ENCODE data around the gene LSM6. TPM values are rescaled to one million over a fixed set of nuclear protein-coding genes. Genes with fewer than 3 reads are reported as not detected.

The LSM6 gene
- polyA plus RNA-seq (ENCODE audit: insufficient read length) = 31.1 TPM

DNA sequence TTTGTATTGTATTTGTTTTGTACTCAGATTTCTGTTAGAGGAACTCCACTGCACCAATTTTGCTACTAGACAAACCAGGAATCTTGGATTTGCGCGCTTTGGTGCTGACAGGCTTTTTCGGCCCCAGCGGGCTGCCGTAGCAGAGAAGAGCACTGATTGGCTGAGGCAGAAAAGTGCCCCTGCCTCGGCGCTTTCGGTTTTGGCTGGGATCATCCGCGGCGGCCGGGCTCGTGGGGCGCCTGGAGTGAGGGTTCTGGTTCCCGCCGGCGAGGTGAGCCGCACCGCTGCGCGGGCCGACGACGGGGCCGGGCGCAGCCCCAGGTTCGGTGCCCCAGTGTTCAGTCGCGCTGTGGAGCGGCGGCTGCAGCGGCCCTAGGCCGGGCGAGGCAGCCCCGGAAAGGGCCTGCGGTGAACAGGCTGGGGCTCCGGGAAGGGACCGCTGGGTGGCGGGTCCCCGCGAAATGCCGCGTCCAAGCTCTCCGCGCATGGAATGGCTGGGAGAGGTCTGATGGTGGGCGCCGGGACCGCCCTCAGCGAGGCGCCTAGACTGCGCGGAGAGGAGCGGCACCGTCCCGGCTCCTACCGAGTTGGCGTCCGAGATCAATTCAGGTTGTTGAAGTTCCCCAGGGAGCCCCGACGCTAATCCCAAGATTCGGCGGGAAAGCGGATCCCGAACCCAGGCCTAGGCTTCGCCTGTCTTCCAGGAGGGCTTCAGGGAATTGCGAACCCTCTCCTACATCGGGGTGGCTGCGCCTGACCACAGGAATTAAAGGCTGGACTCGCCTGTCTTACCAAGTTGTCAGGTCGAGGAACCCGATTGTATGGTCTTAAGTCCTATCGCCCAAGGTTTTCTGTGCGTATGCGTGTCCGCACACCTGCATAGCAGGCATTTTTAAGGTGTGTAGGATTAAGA lies at the start of gene LSM6:
TSS of gene LSM6 (plus strand) at position 178 of the 913 bp plus-strand sequence. CDS start 7,204 bp downstream, outside the sequence.
- DNase-seq (ENCODE audit: low read depth) = peak; percentile 68

- DNase-seq (ENCODE audit: low read depth) = no peak
Observed at GRCh38 chr4:146132445-146132844, 43.1 kb upstream of the LSM6 start.

DNA sequence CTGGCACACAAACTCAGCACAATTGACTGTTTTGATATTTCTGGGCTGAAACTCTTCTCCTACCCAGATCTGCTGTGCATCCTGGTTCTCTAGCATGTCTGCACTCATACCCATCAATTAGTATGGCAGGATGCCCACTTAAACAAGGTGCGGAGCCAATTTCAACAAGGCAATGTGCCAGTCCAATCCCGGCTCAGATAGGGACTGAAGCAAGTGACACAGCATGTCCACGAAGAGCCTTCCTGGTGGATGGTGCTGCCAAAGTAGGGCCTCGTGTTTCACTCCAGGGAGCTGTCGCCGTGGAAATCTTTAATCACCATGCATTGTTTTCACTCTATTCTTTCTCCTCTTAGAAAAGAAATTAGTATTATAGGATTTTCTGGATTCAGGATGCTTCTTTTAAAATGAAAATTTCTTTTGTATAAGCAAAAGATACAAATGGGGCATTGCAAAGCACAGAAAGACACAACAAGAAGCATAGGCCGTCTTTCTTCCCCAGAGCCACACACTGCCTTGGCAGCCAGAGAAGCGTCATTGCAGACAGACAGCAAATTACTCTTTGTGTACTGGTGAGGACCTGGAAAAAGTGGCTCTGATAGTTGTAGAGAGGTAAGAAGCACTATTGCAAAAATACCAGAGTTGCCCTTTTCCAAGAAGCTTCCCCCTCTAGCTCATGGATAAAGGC lies 40.6 kb upstream of the LSM6 start:
- no peak for DNase-seq (ENCODE audit: low read depth)

- no peak for DNase-seq (ENCODE audit: low read depth)
Observed at GRCh38 chr4:146135941-146136340, 39.6 kb upstream of the LSM6 start.

DNA sequence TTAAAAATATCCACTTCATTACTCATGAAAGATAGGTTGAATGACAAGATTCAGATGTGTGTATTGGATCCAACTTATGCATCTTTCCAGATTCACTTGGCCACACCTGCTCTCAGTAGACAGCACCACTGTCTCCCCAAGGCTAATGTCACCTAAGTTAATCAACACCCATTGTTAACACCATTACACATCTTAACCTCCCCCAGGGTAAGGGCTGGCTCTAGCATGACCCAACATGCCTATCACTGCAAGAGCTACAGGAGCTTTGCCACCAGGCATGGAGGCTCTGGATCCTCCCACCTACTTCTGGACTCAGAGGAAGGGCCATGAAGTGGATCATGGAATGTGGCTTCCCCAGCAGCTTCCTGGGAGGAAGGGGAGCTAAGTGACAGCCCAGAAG lies 32.8 kb upstream of the LSM6 start:
- DNase-seq (ENCODE audit: low read depth) = no peak

- no peak for DNase-seq (ENCODE audit: low read depth)
Observed at GRCh38 chr4:146143888-146144287, 31.6 kb upstream of the LSM6 start.

GRCh38 chr4:146146918-146147317 lies 28.6 kb upstream of the LSM6 start:
- no peak for DNase-seq (ENCODE audit: low read depth)

- DNase-seq (ENCODE audit: low read depth) = no peak
Observed at GRCh38 chr4:146148021-146148420, 27.5 kb upstream of the LSM6 start.

DNA sequence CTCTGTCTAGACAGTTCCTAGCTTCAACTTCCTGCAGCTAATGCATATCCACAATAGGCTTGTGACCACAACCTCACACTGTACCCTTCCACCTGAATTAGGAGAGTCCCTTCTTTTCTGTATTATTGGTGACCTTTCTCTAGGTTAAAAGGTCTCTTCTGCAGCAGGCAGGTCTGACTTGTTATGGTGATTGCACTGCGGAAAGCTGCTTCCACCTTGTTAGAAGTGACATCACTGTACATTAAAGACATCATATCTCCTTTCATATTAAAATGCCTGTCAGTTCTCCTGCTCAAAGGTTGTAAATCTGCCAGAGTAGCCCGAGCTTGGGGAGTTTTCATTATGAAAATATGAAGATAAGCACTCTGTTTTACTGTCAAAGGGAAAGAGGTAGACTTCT lies 21.5 kb upstream of the LSM6 start:
- no peak for DNase-seq (ENCODE audit: low read depth)

DNA sequence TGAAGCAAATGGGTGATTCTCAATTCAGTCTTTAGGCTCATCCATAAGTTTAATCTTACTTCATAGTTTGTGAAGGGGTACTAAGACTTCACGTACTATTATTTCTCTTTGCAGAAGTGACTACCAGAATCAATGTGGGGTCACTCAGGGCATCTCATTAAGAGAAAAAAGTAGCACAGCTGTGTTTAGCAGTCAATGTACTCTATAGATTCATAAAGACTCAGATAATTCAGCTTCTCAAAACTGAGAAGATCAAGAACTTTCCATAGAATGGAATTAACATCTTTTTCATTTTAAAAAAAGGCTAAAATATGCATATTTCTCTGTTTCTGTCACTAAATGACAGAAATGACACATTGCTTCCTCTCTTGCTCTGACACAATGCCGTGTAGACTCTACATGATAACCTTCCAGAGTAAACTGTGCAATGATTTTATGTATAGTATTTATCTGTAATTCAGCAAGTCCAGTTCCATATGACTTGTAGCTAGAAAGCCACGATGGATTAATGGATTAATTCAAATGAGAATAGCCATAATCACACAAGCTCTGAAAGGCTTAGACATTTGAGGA lies 20.3 kb upstream of the LSM6 start:
- DNase-seq (ENCODE audit: low read depth) = no peak

DNA sequence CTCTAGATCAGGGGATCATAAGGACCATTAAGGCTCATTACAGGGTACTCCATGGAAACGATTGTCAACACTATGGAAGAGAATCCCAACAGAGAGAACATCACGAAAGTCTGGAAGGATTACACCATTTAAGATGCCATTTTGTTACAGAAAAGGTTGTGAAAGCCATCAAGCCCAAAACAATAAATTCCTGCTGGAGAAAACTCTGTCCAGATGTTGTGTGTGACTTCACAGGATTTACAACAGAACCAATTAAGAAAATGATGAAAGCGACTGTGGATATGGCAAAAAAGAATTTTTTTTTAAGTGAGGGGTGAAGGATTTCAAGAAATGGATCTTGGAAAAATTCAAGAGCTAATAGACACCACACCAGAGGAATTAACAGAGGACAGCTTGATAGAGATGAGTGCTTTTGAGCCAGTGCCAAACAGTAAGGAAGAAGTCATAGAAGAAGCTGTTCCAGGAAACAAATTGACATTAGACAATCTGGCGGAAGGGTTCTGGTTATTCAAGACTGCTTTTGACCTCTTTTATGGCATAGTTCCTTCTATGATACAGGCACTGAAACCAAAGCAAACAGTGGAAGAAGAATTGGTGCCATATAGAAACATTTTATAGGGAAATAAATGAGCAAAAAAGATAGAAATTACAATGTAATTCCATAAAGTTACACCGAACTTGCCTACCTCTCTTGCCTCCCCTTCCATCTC lies 17.3 kb upstream of the LSM6 start:
- no peak for DNase-seq (ENCODE audit: low read depth)

GRCh38 chr4:146159384-146160058 lies 16.0 kb upstream of the LSM6 start:
- DNase-seq (ENCODE audit: low read depth) = no peak

GRCh38 chr4:146161243-146161642 lies 14.3 kb upstream of the LSM6 start:
- DNase-seq (ENCODE audit: low read depth) = no peak

GRCh38 chr4:146165221-146165620 lies 10.3 kb upstream of the LSM6 start:
- DNase-seq (ENCODE audit: low read depth) = peak; percentile 38

GRCh38 chr4:146165840-146166239 lies 9.7 kb upstream of the LSM6 start:
- no peak for DNase-seq (ENCODE audit: low read depth)

- no peak for DNase-seq (ENCODE audit: low read depth)
Observed at GRCh38 chr4:146170149-146170548, 5.4 kb upstream of the LSM6 start.

GRCh38 chr4:146176891-146177290 lies 1.4 kb downstream of the LSM6 start:
- DNase-seq (ENCODE audit: low read depth) = no peak

DNA sequence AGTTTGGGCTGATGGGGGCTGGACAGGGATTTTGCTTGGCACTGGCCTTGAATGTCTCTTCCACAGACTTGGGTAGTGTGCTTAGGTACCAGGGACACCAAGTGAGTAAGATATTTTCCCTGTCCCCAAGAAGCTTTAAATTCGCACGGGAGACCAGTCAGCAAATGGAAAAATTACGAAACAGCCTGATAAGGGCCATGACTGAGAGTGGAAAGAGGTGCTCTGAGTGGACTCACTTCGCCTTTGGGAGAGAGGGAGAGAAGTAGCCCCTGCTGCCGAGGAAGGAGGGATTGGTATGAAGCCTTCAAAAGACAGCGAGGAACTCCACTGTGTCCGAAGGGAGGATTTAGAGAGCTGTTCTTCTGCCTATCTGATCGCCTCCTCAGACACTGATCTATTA lies 2.6 kb downstream of the LSM6 start:
- DNase-seq (ENCODE audit: low read depth) = no peak

- DNase-seq (ENCODE audit: low read depth) = no peak
Observed at GRCh38 chr4:146179784-146180370, 4.4 kb downstream of the LSM6 start.

DNA sequence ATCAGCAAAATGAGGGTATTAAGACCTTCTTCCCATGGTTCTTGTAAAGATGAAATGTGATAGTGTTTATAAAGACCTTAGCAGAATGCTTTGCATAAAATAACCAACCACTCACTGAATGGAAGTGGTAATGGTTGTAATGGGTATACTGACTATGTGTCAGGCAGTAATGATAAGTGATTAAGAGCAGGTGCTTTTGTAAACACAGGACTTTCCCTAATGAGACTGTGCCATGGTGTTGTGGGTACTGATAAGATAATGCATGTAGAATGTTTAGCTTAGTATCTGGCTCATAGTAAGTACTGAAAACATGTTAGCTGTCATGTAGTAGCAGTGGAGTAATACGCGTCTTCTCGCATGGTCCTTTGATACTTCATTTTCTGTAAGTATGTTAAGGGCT lies 6.9 kb downstream of the LSM6 start:
- DNase-seq (ENCODE audit: low read depth) = no peak

GRCh38 chr4:146183209-146183608 lies 7.7 kb downstream of the LSM6 start:
- no peak for DNase-seq (ENCODE audit: low read depth)
